Measurements from ENCODE around the gene C1QTNF4.

DNA sequence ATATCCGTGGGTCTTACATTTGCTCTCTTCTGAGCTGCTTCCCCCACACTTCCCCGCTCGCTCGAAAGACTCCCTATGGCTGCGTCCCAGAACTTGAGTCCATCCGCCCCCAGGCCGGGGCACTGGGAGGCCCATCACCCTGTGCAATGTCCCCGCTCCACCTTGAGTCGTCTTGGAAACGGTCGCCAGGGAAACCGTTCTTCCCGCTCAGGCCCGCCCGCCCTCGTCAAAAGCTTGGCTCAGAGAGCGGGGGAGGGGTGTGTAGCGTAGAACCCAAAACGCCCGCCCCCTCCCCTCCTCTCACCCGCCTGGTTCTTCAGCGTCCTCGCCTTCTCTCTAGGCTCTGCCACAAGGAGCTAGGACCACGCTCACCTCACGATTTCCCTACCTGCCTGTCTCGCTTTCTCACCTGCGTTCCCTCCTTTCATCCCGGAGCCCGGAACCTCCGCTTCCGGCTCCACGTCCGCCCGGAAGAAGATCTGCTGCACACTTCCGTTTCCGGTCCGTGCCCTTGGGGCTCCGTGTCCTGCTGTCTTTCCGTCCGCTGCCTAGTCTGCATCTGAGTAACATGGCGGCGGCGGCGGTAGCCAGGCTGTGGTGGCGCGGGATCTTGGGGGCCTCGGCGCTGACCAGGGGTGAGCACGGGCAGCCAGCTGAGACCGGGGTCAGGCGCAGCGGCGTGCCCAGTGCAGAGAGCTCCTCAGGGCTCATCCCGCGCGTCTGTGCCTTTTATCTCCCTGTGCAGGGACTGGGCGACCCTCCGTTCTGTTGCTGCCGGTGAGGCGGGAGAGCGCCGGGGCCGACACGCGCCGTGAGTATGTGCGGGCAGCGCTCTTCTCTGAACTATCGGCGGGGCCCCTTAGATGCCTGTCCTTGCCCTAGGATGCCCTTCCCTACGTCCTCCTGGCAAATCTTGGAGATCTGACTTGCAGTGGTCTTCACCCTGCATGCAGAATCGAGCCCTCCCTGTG lies 15.4 kb downstream of the C1QTNF4 start, which contains the start of the genes KBTBD4 and NDUFS3:
- no peak for TF ChIP-seq CTCF (IDR thresholded peaks at IDR 0.05 in 4 of 5, conservative IDR thresholded peaks at IDR 0.05 in 1 of 5)
- peak; percentile 52 to 53 for TF ChIP-seq POLR2A (IDR thresholded peaks at IDR 0.05)
